Measurements from ENCODE around the gene NEURL1B.
A peak's percentile ranks its signal among the peaks of the same experiment; 100 is the strongest.

The NEURL1B gene

DNA sequence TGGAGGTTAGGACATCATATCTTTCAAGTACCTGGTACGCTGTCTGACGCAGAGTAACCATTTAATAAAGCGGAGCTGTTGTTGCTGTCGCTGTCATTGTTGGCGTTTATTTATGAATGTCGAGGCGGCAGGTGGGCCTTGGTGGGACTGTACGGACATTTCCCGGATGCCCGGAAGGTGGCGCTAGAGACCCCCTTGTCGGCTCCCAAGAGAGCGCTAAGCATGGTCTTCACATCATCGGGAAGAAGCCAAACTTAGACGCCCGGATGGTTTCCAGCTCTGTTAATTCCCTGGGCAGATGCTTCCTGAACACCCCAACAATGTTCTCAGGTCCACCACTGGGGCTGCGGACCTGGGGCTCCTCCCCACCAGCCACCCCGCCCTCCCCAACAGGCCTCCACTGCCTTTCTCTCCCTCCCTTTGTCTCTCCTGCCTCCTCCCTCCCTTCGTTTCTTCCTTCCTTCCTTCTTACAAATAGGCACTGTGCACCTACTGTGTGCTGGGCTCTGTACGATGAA is 75.8 kb downstream of the NEURL1B start:
- Histone ChIP-seq H3K4me3 (ENCODE audit: low read length) (peak overlapping the region; percentile 32), H3K9me3 (ENCODE audit: control insufficient read depth, low read depth, low read length) (no peaks in the 10 kb centered on the region), H3K36me3 (ENCODE audit: control insufficient read depth, low read depth, low read length) (no peaks in the 10 kb centered on the region), H3K27ac (ENCODE audit: low read length) (no peak overlapping the region), H3K4me1 (ENCODE audit: control insufficient read depth, low read depth, low read length) (no peaks in the 10 kb centered on the region), H3K9ac (ENCODE audit: low read length) (no peak overlapping the region), H3K27me3 (ENCODE audit: control insufficient read depth, insufficient read depth, low read length) (peaks cover 15% of the 10 kb centered on the region)

DNA sequence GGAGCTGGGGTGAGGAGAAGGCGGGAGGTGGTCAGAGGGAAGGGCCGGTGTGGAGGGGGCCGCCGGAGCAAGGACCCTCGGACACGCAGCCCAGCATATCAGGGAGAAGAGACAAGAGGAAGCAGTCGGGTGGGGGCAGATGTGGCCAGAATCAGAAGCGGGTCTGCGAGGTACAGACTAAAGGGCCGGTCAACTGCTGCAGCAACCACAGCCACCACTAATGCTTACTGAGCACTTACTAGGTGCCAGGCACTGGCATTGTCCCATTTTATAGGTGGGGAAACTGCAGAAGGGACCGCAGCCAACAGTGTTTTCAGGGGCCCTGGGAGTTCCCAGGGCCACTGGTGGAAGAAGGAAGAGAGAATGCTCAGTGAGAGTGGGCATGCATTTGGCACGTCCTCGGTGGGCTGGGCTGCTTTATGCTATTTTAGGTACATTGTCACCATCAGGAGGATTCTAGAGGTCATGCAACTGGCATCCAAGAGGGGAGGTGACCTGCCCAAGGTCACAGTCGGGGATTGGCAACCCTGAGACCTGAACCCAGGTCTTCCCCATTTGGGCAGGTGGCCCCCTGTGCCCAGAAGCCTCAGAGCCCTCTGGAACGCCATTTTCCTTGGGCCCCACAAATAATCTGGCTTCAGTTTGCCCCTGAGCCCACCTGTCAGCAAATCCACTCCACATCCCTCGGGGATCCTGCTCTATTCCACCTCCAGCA is 76.6 kb downstream of the NEURL1B start:
- H3K9ac ChIP-seq (ENCODE audit: low read length) = no peak overlapping the region
- H3K4me3 ChIP-seq (ENCODE audit: low read length) = no peak overlapping the region
- H3K27me3 ChIP-seq (ENCODE audit: control insufficient read depth, insufficient read depth, low read length) = peaks cover 15% of the 10 kb centered on the region
- no peaks in the 10 kb centered on the region for H3K4me1 ChIP-seq (ENCODE audit: control insufficient read depth, low read depth, low read length)
- H3K27ac ChIP-seq (ENCODE audit: low read length) = no peak overlapping the region
- no peaks in the 10 kb centered on the region for H3K36me3 ChIP-seq (ENCODE audit: control insufficient read depth, low read depth, low read length)
- H3K9me3 ChIP-seq (ENCODE audit: control insufficient read depth, low read depth, low read length) = no peaks in the 10 kb centered on the region

DNA sequence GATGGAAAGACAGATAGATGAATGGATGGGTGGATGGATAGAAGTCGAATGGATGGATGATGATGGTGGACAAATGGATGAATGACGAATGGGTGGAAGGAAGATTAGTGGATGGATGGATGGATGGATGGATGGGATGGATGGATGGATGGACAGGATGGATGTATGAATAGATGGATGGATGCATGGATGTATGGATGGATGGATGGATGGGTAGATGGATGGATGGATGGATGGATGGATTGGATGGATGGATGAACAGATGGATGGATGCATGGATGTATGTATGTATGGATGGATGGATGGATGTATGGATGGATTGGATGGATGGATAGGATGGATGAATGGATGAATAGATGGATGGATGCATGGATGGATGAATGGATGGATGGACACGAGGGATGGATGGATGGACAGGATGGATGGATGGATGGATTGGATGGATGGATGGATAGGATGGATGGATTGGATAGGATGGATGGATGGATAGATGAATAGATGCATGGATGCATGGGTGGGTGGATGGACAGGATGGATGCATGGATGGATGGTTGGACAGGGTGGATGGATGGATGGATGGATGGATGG is 77.6 kb downstream of the NEURL1B start:
- no peak overlapping the region for H3K4me3 ChIP-seq (ENCODE audit: low read length)
- no peak overlapping the region for H3K9ac ChIP-seq (ENCODE audit: low read length)
- H3K4me1 ChIP-seq (ENCODE audit: control insufficient read depth, low read depth, low read length) = no peaks in the 10 kb centered on the region
- no peak overlapping the region for H3K27ac ChIP-seq (ENCODE audit: low read length)
- H3K36me3 ChIP-seq (ENCODE audit: control insufficient read depth, low read depth, low read length) = no peaks in the 10 kb centered on the region
- H3K9me3 ChIP-seq (ENCODE audit: control insufficient read depth, low read depth, low read length) = no peaks in the 10 kb centered on the region
- peaks cover 15% of the 10 kb centered on the region for H3K27me3 ChIP-seq (ENCODE audit: control insufficient read depth, insufficient read depth, low read length)

DNA sequence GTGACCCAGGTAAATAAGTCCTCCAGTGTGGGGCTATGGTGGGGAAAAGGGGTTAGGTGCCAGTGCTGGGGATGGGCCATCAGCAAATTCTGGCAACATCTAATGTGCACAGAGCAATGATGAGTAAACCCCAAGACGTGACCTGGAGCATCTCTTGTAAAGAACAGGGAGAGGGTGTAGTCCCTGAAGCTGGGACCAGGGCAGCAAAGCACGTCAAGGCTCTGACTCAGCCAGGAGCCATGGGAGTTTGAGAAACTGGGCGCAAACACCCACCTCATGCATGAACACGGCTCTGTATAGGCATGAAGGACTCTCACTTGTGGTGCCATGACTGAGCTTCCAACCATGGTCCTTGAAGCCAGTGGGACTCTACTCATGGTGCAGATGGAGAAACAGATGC is 78.1 kb downstream of the NEURL1B start:
- Histone ChIP-seq H3K4me1 (ENCODE audit: control insufficient read depth, low read depth, low read length) (no peaks in the 10 kb centered on the region), H3K27me3 (ENCODE audit: control insufficient read depth, insufficient read depth, low read length) (peaks cover 15% of the 10 kb centered on the region), H3K9ac (ENCODE audit: low read length) (no peak overlapping the region), H3K9me3 (ENCODE audit: control insufficient read depth, low read depth, low read length) (no peaks in the 10 kb centered on the region), H3K36me3 (ENCODE audit: control insufficient read depth, low read depth, low read length) (no peaks in the 10 kb centered on the region), H3K27ac (ENCODE audit: low read length) (no peak overlapping the region), H3K4me3 (ENCODE audit: low read length) (no peak overlapping the region)

DNA sequence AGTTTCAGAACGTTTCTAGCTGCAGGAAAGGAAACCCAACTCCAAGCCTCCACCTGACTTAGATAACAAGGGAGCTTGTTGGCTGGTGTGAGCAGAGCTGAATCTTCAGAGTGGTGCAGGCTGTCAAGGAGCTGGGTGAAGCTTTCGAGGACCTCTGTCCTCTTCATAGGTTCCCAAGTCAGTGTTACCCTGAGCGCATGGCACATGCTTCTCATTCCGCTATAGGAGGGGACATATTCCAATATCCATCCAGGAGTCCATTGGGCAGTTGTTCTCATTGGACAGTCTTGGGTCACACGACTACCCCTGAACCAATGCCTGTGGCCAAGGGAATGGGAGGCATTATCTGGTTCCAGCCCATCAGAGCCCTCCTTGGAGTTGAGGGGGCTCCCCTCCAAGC is 79.6 kb downstream of the NEURL1B start:
- H3K27ac ChIP-seq (ENCODE audit: low read length) = no peak overlapping the region
- H3K27me3 ChIP-seq (ENCODE audit: control insufficient read depth, insufficient read depth, low read length) = peaks cover 15% of the 10 kb centered on the region
- H3K4me3 ChIP-seq (ENCODE audit: low read length) = no peak overlapping the region
- H3K9me3 ChIP-seq (ENCODE audit: control insufficient read depth, low read depth, low read length) = no peaks in the 10 kb centered on the region
- H3K9ac ChIP-seq (ENCODE audit: low read length) = no peak overlapping the region
- H3K36me3 ChIP-seq (ENCODE audit: control insufficient read depth, low read depth, low read length) = no peaks in the 10 kb centered on the region
- H3K4me1 ChIP-seq (ENCODE audit: control insufficient read depth, low read depth, low read length) = no peaks in the 10 kb centered on the region

DNA sequence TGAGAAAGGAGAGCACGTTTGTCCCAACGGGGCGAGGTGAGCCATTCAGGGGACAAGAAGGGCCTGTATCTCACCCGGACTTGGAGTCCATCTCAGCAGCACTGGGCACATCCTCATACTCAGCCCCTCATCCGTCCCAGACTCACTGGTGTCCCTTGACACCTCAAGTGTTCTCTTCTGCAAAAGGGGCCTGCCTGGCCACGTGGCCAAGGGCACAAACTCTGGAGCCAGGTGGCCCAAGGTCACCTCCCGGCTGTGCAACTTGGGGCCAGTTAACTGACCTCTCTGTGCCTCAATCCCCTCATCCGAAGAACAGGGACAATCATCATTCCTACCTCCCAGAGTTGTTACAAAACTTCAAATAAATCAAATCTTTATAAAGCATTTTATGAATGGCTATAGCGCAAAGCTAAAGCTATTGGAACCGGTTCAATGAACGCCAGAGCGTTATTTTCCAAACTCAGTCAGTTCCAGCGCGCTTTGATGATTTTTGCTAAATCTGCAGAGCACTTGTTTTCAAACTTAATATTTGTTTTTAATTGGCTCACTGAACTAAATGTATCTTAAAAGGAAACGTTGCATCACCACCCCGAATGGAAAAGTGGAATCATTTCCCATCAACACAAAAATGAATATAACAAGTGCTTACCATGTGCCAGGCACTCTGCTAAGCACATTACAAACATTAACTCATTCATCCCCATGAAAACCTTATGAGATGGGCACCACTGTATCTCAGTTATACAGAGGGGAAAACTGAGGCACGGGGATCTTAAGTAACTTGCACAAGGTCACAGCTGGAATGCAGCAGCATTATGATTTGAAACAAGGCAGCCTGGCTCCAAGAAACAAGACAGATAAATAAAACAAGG is 80.6 kb downstream of the NEURL1B start:
- no peak overlapping the region for H3K4me3 ChIP-seq (ENCODE audit: low read length)
- no peaks in the 10 kb centered on the region for H3K4me1 ChIP-seq (ENCODE audit: control insufficient read depth, low read depth, low read length)
- peaks cover 15% of the 10 kb centered on the region for H3K27me3 ChIP-seq (ENCODE audit: control insufficient read depth, insufficient read depth, low read length)
- no peaks in the 10 kb centered on the region for H3K9me3 ChIP-seq (ENCODE audit: control insufficient read depth, low read depth, low read length)
- H3K27ac ChIP-seq (ENCODE audit: low read length) = no peak overlapping the region
- H3K9ac ChIP-seq (ENCODE audit: low read length) = no peak overlapping the region
- no peaks in the 10 kb centered on the region for H3K36me3 ChIP-seq (ENCODE audit: control insufficient read depth, low read depth, low read length)

DNA sequence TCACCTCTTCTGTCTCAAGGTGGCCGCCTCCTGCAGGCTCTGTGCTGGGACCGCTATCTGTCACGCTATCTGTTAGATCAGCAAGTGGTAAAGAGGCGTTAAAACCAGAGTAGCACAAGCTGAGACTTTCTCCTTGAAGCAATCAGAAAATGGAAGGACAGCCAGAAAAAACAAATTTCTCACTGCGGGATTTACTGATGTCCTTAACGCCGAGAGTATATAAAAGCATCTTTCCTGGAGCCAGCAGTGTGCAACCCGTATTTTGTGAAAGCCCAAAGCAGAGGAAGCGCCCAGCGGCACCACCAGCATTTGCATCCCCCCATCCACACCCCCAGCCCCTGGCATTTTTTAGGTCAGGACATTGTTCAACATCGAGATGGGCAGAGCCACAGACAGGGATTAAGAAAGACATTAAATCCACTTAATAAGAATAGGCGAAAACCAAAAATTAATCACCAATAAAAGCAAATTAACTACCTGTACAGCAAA is 81.3 kb downstream of the NEURL1B start:
- Histone ChIP-seq H3K36me3 (ENCODE audit: control insufficient read depth, low read depth, low read length) (no peaks in the 10 kb centered on the region), H3K9me3 (ENCODE audit: control insufficient read depth, low read depth, low read length) (no peaks in the 10 kb centered on the region), H3K27ac (ENCODE audit: low read length) (no peak overlapping the region), H3K27me3 (ENCODE audit: control insufficient read depth, insufficient read depth, low read length) (peaks cover 10% of the 10 kb centered on the region), H3K9ac (ENCODE audit: low read length) (no peak overlapping the region), H3K4me1 (ENCODE audit: control insufficient read depth, low read depth, low read length) (no peaks in the 10 kb centered on the region), H3K4me3 (ENCODE audit: low read length) (no peak overlapping the region)

DNA sequence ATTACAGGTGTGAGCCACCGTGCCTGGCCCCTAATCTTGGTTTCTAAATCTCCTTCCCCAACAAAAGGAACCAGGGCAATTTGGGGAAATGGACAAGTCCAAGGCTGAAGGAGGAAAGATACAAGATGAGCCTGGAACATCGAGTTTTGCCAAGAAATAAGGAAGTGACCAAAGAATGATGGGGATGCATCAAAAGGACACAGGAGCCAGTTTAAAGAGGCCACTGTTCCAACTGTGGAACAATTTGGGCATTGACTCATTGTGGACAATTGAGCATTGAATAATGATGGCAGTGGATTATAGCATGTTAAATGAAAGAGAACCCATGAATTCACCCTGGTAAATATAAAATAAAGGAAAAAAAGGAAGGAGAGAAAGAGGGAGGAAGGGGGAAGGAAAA is 82.4 kb downstream of the NEURL1B start:
- no peaks in the 10 kb centered on the region for H3K36me3 ChIP-seq (ENCODE audit: control insufficient read depth, low read depth, low read length)
- no peaks in the 10 kb centered on the region for H3K4me1 ChIP-seq (ENCODE audit: control insufficient read depth, low read depth, low read length)
- no peak overlapping the region for H3K4me3 ChIP-seq (ENCODE audit: low read length)
- H3K27me3 ChIP-seq (ENCODE audit: control insufficient read depth, insufficient read depth, low read length) = no peaks in the 10 kb centered on the region
- no peak overlapping the region for H3K27ac ChIP-seq (ENCODE audit: low read length)
- no peaks in the 10 kb centered on the region for H3K9me3 ChIP-seq (ENCODE audit: control insufficient read depth, low read depth, low read length)
- no peak overlapping the region for H3K9ac ChIP-seq (ENCODE audit: low read length)

DNA sequence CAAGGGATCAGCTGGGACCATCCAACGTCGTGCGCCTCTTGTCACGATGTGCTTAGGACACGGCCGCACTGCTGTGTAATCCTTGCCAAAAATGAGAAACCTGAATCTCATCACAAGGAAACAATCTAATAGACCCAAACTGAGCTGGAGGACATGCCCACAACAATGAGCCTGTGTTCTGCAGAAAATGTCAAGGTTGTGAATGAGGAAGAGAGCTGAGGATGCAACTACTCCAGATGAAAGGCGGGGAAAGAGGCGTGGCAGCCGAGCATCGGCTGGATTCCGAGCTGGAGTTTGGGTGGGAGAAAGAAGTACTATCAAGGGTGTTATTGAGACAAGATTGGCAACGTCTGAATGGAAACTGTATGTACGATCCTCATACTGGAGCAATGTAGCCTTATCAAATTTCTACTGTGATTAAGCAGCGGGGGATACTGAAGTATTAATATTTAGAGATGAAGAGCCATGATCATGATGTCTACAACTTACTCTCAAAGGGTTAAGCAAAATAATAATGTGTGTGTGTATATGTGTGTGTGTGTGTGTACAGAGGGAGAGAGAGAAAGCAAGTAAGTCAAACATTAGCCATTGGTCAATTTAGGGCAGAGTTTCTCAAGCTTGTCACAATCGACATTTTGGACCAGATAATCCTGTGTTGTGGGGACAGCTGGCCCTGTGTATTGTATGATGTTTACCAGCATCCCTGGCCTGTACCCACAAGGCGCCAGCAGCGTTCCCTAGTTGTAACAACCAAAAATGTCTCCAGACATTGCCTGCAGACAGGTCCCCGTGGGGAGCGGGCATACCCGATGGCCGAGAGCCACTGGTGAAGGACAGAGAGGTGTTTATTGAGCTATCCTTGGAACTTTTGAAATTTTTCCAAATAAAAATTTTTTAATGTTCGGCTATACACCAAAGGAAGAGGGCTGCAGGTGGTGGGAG is 83.5 kb downstream of the NEURL1B start:
- no peak overlapping the region for H3K27ac ChIP-seq (ENCODE audit: low read length)
- no peaks in the 10 kb centered on the region for H3K9me3 ChIP-seq (ENCODE audit: control insufficient read depth, low read depth, low read length)
- no peaks in the 10 kb centered on the region for H3K27me3 ChIP-seq (ENCODE audit: control insufficient read depth, insufficient read depth, low read length)
- no peaks in the 10 kb centered on the region for H3K4me1 ChIP-seq (ENCODE audit: control insufficient read depth, low read depth, low read length)
- H3K9ac ChIP-seq (ENCODE audit: low read length) = no peak overlapping the region
- H3K4me3 ChIP-seq (ENCODE audit: low read length) = no peak overlapping the region
- H3K36me3 ChIP-seq (ENCODE audit: control insufficient read depth, low read depth, low read length) = no peaks in the 10 kb centered on the region

DNA sequence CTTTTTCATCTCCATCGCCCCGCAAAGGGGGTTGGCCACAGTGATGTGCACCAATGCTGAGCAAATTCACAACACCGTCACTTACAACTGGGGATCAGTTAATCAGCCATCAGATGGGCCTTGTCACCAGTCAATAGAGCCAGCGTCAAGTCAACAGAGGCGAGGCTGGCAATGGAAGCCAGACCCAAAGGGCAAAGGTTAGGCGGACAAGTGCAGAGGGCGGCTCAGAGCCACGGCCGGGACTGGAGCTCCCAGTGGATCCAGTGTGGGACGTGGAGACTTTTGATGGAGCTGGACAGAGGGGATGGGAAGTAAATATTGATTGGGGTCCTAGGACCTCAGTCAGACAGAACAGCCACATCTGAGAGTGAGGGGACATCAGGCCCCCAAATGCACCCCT is 84.2 kb downstream of the NEURL1B start:
- H3K36me3 ChIP-seq (ENCODE audit: control insufficient read depth, low read depth, low read length) = no peaks in the 10 kb centered on the region
- H3K27me3 ChIP-seq (ENCODE audit: control insufficient read depth, insufficient read depth, low read length) = no peaks in the 10 kb centered on the region
- no peaks in the 10 kb centered on the region for H3K9me3 ChIP-seq (ENCODE audit: control insufficient read depth, low read depth, low read length)
- H3K9ac ChIP-seq (ENCODE audit: low read length) = no peak overlapping the region
- no peaks in the 10 kb centered on the region for H3K4me1 ChIP-seq (ENCODE audit: control insufficient read depth, low read depth, low read length)
- no peak overlapping the region for H3K27ac ChIP-seq (ENCODE audit: low read length)
- H3K4me3 ChIP-seq (ENCODE audit: low read length) = no peak overlapping the region

DNA sequence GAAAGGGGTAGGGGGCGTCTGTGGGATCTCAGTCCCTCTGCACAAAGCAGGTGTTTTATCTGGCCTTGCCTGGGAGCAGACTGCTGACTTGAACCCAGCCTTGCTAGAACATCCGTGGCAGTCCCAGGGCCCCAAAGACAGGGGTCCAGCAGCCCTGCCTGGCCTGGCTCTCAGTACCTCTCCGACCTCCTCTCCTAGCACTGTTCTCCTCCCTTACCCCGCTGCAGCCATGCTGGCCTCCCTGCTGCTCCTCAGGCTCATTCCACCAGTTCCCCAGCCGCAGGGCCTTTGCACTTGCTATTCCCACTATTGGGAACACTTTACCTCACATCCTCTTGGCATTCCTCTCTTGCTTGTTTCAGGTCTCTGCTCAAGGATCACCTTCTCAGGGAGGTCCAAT is 84.7 kb downstream of the NEURL1B start:
- H3K9me3 ChIP-seq (ENCODE audit: control insufficient read depth, low read depth, low read length) = no peaks in the 10 kb centered on the region
- no peak overlapping the region for H3K9ac ChIP-seq (ENCODE audit: low read length)
- H3K36me3 ChIP-seq (ENCODE audit: control insufficient read depth, low read depth, low read length) = no peaks in the 10 kb centered on the region
- H3K4me3 ChIP-seq (ENCODE audit: low read length) = no peak overlapping the region
- H3K27me3 ChIP-seq (ENCODE audit: control insufficient read depth, insufficient read depth, low read length) = no peaks in the 10 kb centered on the region
- H3K4me1 ChIP-seq (ENCODE audit: control insufficient read depth, low read depth, low read length) = no peaks in the 10 kb centered on the region
- H3K27ac ChIP-seq (ENCODE audit: low read length) = no peak overlapping the region
